Gastrocnemius medialis (tissue), 4 donors: ENCODE data around the gene LAMTOR2.

ENCODE experiments used
- CTCF ChIP-seq, 5 experiments: fragments of 450-650 bp in 3 of 5; fragments of 200-600 bp in 2 of 5; sonication (generic) in 2 of 5; IDR thresholded peaks in 4 of 5; conservative IDR thresholded peaks in 1 of 5; 1 replicate in 4 of 5; 2 replicates in 1 of 5; pipeline ENCODE4 v1.5.1; 2016 to 2019; ENCODE audit warnings: antibody characterized with exemption in 5 of 5, mild to moderate bottlenecking in 3 of 5, moderate library complexity in 3 of 5
- POLR2A ChIP-seq, 2 donors: fragments of 450-650 bp; IDR thresholded peaks; one replicate each; pipeline ENCODE4 v1.6.1; 2017; ENCODE audit warnings: antibody characterized with exemption in 2 of 2, mild to moderate bottlenecking in 2 of 2, moderate library complexity in 2 of 2

GRCh38 chr1:156079762-156080161 is 25.2 kb downstream of the LAMTOR2 start:
- TF ChIP-seq CTCF (IDR thresholded peaks at IDR 0.05 in 4 of 5, conservative IDR thresholded peaks at IDR 0.05 in 1 of 5) (no peak), POLR2A (IDR thresholded peaks at IDR 0.05) (no peak)
